Skeletal muscle satellite cell (primary cell): Measurements from ENCODE around the gene TBATA.

Source experiments
- H3K27me3 ChIP-seq: 2 replicates; pipeline ENCODE4 v1.7.0; 2013; ENCODE audit warnings: low read length; ENCODE audit not compliant: control insufficient read depth, insufficient read depth
- H3K36me3 ChIP-seq: 2 replicates; pipeline ENCODE4 v1.7.0; 2013; ENCODE audit warnings: mild to moderate bottlenecking, control low read depth, low read length; ENCODE audit not compliant: insufficient read depth
- H3K4me1 ChIP-seq: 2 replicates; pipeline ENCODE4 v1.7.0; 2013; ENCODE audit warnings: low read length; ENCODE audit not compliant: control insufficient read depth, insufficient read depth
- H3K4me2 ChIP-seq: 2 replicates; pipeline ENCODE4 v1.7.0; 2013; ENCODE audit warnings: mild to moderate bottlenecking, low read length
- H3K4me3 ChIP-seq: 2 replicates; pipeline ENCODE4 v1.7.0; 2013; ENCODE audit warnings: low read length
- H3K9ac ChIP-seq: 2 replicates; pipeline ENCODE4 v1.7.0; 2013; ENCODE audit warnings: mild to moderate bottlenecking, low read depth, low read length, moderate library complexity
- H3K9me3 ChIP-seq: replicated peaks from 2 replicates; pipeline ENCODE4 v1.7.0; 2013; ENCODE audit warnings: mild to moderate bottlenecking, control low read depth, low read length

Gene TBATA

GRCh38 chr10:70765794-70766594 lies 19.2 kb downstream of the TBATA start:
- Histone ChIP-seq H3K9ac (no peak overlapping the region), H3K4me3 (no peak overlapping the region), H3K4me2 (no peak overlapping the region), H3K27me3 (peaks cover 18% of the 10 kb centered on the region), H3K36me3 (no peaks in the 10 kb centered on the region), H3K9me3 (no peaks in the 10 kb centered on the region), H3K4me1 (no peaks in the 10 kb centered on the region)

GRCh38 chr10:70763567-70763966 lies 21.6 kb downstream of the TBATA start:
- no peak overlapping the region for H3K9ac ChIP-seq
- H3K4me2 ChIP-seq: no peak overlapping the region
- no peak overlapping the region for H3K4me3 ChIP-seq
- H3K4me1 ChIP-seq: no peaks in the 10 kb centered on the region
- H3K9me3 ChIP-seq: no peaks in the 10 kb centered on the region
- peaks cover 4% of the 10 kb centered on the region for H3K27me3 ChIP-seq
- H3K36me3 ChIP-seq: no peaks in the 10 kb centered on the region

DNA sequence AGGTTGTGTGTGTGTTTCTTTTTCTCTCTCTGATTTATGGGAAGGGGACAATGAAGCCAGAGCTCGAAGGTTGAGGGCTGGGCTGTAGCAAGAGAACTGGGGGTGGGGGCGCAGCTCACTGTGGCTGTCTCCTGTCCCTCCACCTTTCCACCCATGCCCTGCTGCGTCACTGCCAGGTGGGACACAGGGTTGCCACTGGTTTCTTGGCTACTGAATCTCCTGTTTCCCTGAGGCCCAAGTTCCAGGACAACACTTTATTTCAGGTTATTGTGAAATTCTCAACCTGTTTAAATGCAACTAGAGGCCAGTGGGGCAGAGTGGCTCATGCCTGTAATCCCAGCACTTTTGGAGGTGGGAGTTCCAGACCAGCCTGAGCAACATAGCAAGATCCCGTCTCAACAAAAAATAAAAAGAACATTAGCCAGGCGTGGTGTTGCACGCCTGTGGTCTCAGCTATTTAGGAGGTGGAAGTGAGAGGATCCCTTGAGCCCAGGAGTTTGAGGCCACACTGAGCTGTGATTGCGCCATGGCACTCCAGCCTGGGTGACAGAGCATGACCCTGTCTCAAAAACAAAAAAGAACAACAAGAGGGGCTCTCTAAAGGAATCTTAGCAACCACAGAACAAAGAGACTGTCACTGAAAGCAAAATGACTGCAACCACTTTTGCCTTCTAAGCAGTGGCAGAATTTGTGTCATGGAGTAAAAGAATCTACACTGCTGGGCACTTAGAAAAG lies 22.6 kb downstream of the TBATA start:
- Histone ChIP-seq H3K4me3 (no peak overlapping the region), H3K36me3 (no peaks in the 10 kb centered on the region), H3K4me2 (no peak overlapping the region), H3K9me3 (no peaks in the 10 kb centered on the region), H3K9ac (no peak overlapping the region), H3K4me1 (no peaks in the 10 kb centered on the region), H3K27me3 (peaks cover 1% of the 10 kb centered on the region)

- Histone ChIP-seq H3K36me3 (no peaks in the 10 kb centered on the region), H3K27me3 (peaks cover 3% of the 10 kb centered on the region), H3K9ac (no peak overlapping the region), H3K4me3 (no peak overlapping the region), H3K4me1 (peaks cover 3% of the 10 kb centered on the region), H3K9me3 (no peaks in the 10 kb centered on the region), H3K4me2 (no peak overlapping the region)
Observed at GRCh38 chr10:70761727-70762350, 23.3 kb downstream of the TBATA start.

- Histone ChIP-seq H3K4me1 (peaks cover 6% of the 10 kb centered on the region), H3K4me2 (no peak overlapping the region), H3K4me3 (no peak overlapping the region), H3K9me3 (no peaks in the 10 kb centered on the region), H3K36me3 (no peaks in the 10 kb centered on the region), H3K9ac (no peak overlapping the region), H3K27me3 (peaks cover 3% of the 10 kb centered on the region)
Observed at GRCh38 chr10:70761031-70761601, 24.1 kb downstream of the TBATA start.

DNA sequence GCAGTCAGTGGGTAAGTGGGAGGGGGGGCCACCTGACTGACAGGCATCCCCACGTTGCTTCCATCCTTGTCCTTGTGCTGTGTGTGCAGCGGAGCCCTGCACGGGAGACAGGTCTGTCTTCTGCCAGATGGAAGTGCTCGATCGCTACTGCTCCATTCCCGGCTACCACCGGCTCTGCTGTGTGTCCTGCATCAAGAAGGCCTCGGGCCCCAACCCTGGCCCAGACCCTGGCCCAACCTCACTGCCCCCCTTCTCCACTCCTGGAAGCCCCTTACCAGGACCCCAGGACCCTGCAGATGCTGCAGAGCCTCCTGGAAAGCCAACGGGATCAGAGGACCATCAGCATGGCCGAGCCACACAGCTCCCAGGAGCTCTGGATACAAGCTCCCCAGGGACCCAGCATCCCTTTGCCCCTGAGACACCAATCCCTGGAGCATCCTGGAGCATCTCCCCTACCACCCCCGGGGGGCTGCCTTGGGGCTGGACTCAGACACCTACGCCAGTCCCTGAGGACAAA lies 24.8 kb downstream of the TBATA start:
- H3K4me2 ChIP-seq: no peak overlapping the region
- no peak overlapping the region for H3K9ac ChIP-seq
- H3K36me3 ChIP-seq: no peaks in the 10 kb centered on the region
- peaks cover 6% of the 10 kb centered on the region for H3K4me1 ChIP-seq
- peaks cover 3% of the 10 kb centered on the region for H3K27me3 ChIP-seq
- H3K9me3 ChIP-seq: no peaks in the 10 kb centered on the region
- no peak overlapping the region for H3K4me3 ChIP-seq

DNA sequence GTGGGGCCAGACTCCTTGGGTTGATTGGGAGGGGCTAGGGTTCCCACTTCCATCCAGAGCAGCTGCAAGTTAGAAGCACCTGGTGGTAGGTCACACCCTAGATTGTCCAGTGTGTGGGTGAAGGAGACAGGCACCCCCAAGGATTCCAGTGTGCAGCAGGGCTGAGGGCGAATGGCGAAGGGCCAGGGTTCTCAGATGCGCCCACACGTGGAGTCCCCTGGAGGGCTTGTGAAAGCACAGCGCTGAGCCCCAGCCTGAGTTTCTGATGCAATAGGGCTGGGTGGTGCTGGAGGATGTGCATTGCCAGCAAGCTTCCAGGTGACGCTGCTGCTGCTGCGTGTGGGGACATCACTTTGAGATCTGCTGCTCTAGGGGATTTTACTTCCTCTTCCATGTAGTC lies 25.4 kb downstream of the TBATA start:
- no peak overlapping the region for H3K4me3 ChIP-seq
- H3K9ac ChIP-seq: no peak overlapping the region
- no peaks in the 10 kb centered on the region for H3K9me3 ChIP-seq
- no peak overlapping the region for H3K4me2 ChIP-seq
- peaks cover 3% of the 10 kb centered on the region for H3K27me3 ChIP-seq
- H3K36me3 ChIP-seq: no peaks in the 10 kb centered on the region
- peaks cover 11% of the 10 kb centered on the region for H3K4me1 ChIP-seq

- Histone ChIP-seq H3K36me3 (no peaks in the 10 kb centered on the region), H3K9me3 (no peaks in the 10 kb centered on the region), H3K9ac (no peak overlapping the region), H3K4me1 (peaks cover 19% of the 10 kb centered on the region), H3K27me3 (peaks cover 3% of the 10 kb centered on the region), H3K4me2 (no peak overlapping the region), H3K4me3 (no peak overlapping the region)
Observed at GRCh38 chr10:70758757-70759514, 26.2 kb downstream of the TBATA start.

DNA sequence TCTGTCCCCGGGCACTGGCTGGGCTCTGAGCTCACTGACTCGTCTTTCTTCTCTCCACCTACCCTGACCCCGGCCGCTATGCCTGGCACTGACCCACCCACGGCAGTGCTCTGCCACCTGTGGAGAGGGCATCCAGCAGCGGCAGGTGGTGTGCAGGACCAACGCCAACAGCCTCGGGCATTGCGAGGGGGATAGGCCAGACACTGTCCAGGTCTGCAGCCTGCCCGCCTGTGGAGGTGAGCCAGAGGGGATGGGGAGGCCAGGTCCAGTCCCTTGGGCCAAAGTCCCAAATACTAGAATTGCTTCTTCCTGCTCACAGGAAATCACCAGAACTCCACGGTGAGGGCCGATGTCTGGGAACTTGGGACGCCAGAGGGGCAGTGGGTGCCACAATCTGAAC lies 27.3 kb downstream of the TBATA start:
- Histone ChIP-seq H3K9me3 (no peaks in the 10 kb centered on the region), H3K27me3 (peaks cover 3% of the 10 kb centered on the region), H3K4me3 (no peak overlapping the region)

GRCh38 chr10:70756700-70757360 lies 28.3 kb downstream of the TBATA start:
- H3K4me1 ChIP-seq: peaks cover 19% of the 10 kb centered on the region
- H3K27me3 ChIP-seq: peaks cover 3% of the 10 kb centered on the region
- no peak overlapping the region for H3K4me2 ChIP-seq
- no peaks in the 10 kb centered on the region for H3K36me3 ChIP-seq
- no peak overlapping the region for H3K4me3 ChIP-seq
- no peaks in the 10 kb centered on the region for H3K9me3 ChIP-seq
- no peak overlapping the region for H3K9ac ChIP-seq

More for the DNA sequence above, 27.3 kb downstream of the TBATA start:
- Histone ChIP-seq H3K36me3 (no peaks in the 10 kb centered on the region), H3K4me1 (peaks cover 19% of the 10 kb centered on the region), H3K4me2 (no peak overlapping the region), H3K9ac (no peak overlapping the region)
